ENCODE measurements around the gene RNF167. TPM values are rescaled to one million over a fixed set of nuclear protein-coding genes. Genes with fewer than 3 reads are reported as not detected.
"Not testable (repeated sequence)": the region's sequence is repeated elsewhere in the genome, so short reads cannot be mapped to it uniquely, and the experiment has no call there.

Gene RNF167
- total and polyA plus RNA-seq, 2 experiments from 2014 or later, result 19.8 to 36.6 TPM

DNA sequence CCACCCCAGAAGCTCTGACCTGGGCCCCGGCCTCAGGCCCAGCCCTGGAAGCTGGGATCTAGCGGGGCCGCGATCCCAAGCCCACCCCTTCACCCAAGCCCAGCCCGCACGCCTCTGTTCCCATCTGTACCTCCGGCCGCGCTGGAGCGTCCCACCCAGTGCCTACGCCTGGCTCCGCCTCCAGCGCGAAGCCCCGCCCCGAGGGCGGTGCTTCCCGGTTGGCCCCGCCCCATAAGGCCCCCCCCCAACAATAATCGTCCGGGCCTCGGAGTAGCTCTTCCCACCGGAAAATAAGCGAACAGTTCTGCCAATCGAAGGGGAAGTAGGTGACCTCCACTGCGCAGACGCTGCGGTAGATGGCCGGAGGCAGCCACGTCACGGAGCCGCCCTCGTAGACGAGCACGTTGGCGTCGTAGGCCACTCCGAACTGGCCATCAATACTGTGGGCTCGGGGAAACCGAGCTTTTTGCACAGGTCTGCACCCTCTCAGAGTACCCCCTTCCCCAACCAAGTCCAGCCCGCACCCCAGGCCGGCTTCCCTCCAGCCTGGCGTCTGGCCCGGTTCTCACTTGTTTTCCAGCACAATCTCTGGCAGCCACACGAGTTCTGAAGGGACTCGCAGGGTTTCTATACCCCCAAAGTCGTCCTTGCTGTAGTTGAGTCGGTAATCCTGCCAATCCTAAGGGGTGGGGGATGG lies 38.3 kb upstream of the RNF167 start:
- no peaks in the 10 kb centered on the region for H3K9me3 ChIP-seq (ENCODE audit: low read depth)
- H3F3A ChIP-seq (ENCODE audit: insufficient read depth), result peaks cover 20% of the 10 kb centered on the region; the same call in 1 of the 2 replicates
- no peak overlapping the region for H3K27ac ChIP-seq
- WGBS, 2 experiments (ENCODE audit: low coverage in 1 of 2, low lambda C conversion rate in 2 of 2, missing lambda C conversion rate in 2 of 2), result 49 to 52% methylated on average over 42 to 48 of the region's 48 CpGs
- no peak overlapping the region for H3K9ac ChIP-seq
- no peak overlapping the region for H2AFZ ChIP-seq
- H3K4me1 ChIP-seq (ENCODE audit: insufficient read depth), result 0 out of 2 replicates have a peak, but pooled peaks cover 5% of the 10 kb centered on the region
- in situ Hi-C loops (cut with MboI), result no loop called here
- no peaks in the 10 kb centered on the region for H3K79me2 ChIP-seq (ENCODE audit: insufficient read depth)
- H3K27me3 ChIP-seq (replicated peaks; ENCODE audit: insufficient read depth), result no peaks in the 10 kb centered on the region
- no peak for TF ChIP-seq EZH2 (IDR thresholded peaks at IDR 0.05; ENCODE audit: insufficient read depth, poor library complexity, severe bottlenecking)
- no peak for TF ChIP-seq EZH2phosphoT487 (IDR thresholded peaks at IDR 0.05; ENCODE audit: insufficient read depth, low read depth)
- no peak for DNase-seq
- H3K36me3 ChIP-seq (ENCODE audit: low read depth), result no peaks in the 10 kb centered on the region
- no peaks in the 10 kb centered on the region for H3K9me2 ChIP-seq (ENCODE audit: insufficient read depth)
- H3K4me2 ChIP-seq (ENCODE audit: unreplicated experiment), result no peak overlapping the region
- no peaks in the 10 kb centered on the region for H4K20me1 ChIP-seq (ENCODE audit: insufficient read depth)
- no peak overlapping the region for H3K4me3 ChIP-seq

DNA sequence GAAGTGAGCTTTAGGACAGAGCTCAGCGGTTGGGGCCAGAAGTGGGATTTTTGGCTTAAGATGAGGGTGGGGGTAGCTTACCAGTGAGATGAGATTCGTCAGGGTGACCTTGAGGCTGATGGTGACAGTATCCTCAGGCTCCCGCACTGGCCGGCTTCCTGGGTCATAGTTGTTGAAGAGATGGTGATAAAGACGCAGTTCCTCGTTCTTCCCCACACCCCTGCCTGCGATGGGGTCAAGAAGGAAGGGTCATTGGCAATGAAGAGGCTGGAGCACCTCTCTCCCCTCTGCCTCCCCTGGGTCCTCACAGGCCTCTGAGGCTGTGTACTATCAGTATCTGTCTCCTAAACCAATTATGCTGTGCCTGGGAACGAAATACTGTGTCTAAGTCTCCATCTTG lies 37.5 kb upstream of the RNF167 start:
- in situ Hi-C loops (cut with MboI), result no loop called here
- no peak overlapping the region for H3K4me2 ChIP-seq (ENCODE audit: unreplicated experiment)
- 67 to 69% methylated on average over 8 of the region's 8 CpGs for WGBS, 2 experiments (ENCODE audit: low coverage in 1 of 2, low lambda C conversion rate in 2 of 2, missing lambda C conversion rate in 2 of 2)

DNA sequence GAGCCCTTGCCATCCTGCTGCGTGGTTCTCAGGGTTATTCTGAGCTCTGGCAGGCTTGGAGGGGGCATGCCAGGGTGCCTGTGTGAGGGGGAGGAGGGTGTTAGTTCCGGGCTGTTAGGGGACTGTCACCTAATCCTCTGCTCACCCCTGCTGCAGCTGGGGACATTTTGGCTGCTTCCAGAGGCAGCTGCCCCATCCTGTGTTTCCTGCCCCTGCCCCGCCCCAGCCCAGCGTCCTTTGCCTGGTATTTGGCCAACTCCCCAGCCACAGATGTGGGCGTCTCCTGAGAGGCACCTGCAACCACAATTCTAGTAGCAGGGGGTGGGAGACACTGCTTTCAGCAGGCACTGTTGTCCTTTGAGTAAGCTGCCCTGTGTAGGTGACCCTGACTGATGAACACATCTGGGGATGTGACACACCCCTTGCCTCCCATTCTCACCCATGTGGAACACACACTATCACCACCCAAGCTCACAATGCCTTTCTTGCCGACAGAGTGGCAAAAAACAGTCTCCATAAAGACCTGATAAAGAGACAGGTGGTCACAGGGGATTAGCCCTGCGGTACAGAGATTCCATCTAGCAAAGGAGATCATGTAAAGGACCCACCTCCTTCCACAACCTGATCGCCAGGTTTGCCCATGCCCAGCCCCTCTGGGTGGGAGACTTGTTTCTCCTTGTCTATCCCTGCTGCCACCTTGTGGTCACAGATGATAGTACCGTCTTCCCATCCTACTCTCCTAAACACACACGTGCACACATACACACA lies 36.8 kb upstream of the RNF167 start, which contains the start of gene CHRNE:
TSS of gene CHRNE (minus strand) at position 48 of the 768 bp plus-strand sequence. CDS start at position 13, 35 bp downstream.
- Histone ChIP-seq H3K4me1 (ENCODE audit: insufficient read depth) (0 out of 2 replicates have a peak, but pooled peaks cover 5% of the 10 kb centered on the region), H3K4me3 (no peak within 1 kb of the TSS), H3K4me2 (ENCODE audit: unreplicated experiment) (no peak within 1 kb of the TSS), H3K36me3 (ENCODE audit: low read depth) (no peaks in the 10 kb centered on the region), H3F3A (ENCODE audit: insufficient read depth) (peaks cover 20% of the 10 kb centered on the region; the same call in 1 of the 2 replicates), H3K79me2 (ENCODE audit: insufficient read depth) (no peaks in the 10 kb centered on the region), H3K27me3 (replicated peaks; ENCODE audit: insufficient read depth) (no peaks in the 10 kb centered on the region), H2AFZ (no peak within 1 kb of the TSS), H3K27ac (no peak within 1 kb of the TSS), H3K9ac (no peak within 1 kb of the TSS), H3K9me3 (ENCODE audit: low read depth) (no peaks in the 10 kb centered on the region), H3K9me2 (ENCODE audit: insufficient read depth) (no peaks in the 10 kb centered on the region), H4K20me1 (ENCODE audit: insufficient read depth) (no peaks in the 10 kb centered on the region)
- DNase-seq, result peak; percentile 71
- in situ Hi-C loops (cut with MboI), result no loop called here
- WGBS, 2 experiments (ENCODE audit: low coverage in 1 of 2, low lambda C conversion rate in 2 of 2, missing lambda C conversion rate in 2 of 2), result 6 to 12% methylated on average over 10 of the region's 10 CpGs
- TF ChIP-seq EZH2phosphoT487 (IDR thresholded peaks at IDR 0.05; ENCODE audit: insufficient read depth, low read depth), result no peak
- no peak for TF ChIP-seq EZH2 (IDR thresholded peaks at IDR 0.05; ENCODE audit: insufficient read depth, poor library complexity, severe bottlenecking)

More for the DNA sequence above, 37.5 kb upstream of the RNF167 start:
- no peaks in the 10 kb centered on the region for H3K79me2 ChIP-seq (ENCODE audit: insufficient read depth)
- no peaks in the 10 kb centered on the region for H3K9me2 ChIP-seq (ENCODE audit: insufficient read depth)
- no peak for DNase-seq
- H4K20me1 ChIP-seq (ENCODE audit: insufficient read depth), result no peaks in the 10 kb centered on the region
- no peaks in the 10 kb centered on the region for H3K27me3 ChIP-seq (replicated peaks; ENCODE audit: insufficient read depth)
- H3K27ac ChIP-seq, result no peak overlapping the region
- no peak overlapping the region for H2AFZ ChIP-seq
- no peak overlapping the region for H3K9ac ChIP-seq
- H3K36me3 ChIP-seq (ENCODE audit: low read depth), result no peaks in the 10 kb centered on the region
- H3F3A ChIP-seq (ENCODE audit: insufficient read depth), result peaks cover 20% of the 10 kb centered on the region; the same call in 1 of the 2 replicates
- TF ChIP-seq EZH2phosphoT487 (IDR thresholded peaks at IDR 0.05; ENCODE audit: insufficient read depth, low read depth) (no peak), EZH2 (IDR thresholded peaks at IDR 0.05; ENCODE audit: insufficient read depth, poor library complexity, severe bottlenecking) (no peak)
- H3K9me3 ChIP-seq (ENCODE audit: low read depth), result no peaks in the 10 kb centered on the region
- 0 out of 2 replicates have a peak, but pooled peaks cover 5% of the 10 kb centered on the region for H3K4me1 ChIP-seq (ENCODE audit: insufficient read depth)
- no peak overlapping the region for H3K4me3 ChIP-seq

DNA sequence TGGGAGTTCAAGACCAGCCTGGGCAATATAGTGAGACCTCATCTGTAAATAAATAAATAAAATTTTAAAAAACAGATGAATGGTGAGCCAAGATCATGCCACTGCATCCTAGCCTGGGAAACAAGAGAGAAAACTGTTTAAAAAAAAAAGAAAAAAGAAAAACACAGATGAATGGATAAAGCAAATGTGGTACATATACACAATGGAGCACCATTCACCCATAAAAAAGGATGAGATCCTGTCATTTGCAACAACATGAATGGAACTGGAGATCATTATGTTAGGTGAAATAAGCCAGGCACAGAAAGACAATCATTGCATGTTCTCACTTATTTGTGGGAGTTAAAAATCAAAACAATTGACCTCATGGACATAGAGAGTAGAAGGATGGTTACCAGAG lies 33.4 kb upstream of the RNF167 start:
- H2AFZ ChIP-seq; H3K9me2 ChIP-seq (ENCODE audit: insufficient read depth); H3K4me1 ChIP-seq (ENCODE audit: insufficient read depth); H3K4me2 ChIP-seq (ENCODE audit: unreplicated experiment); H3K36me3 ChIP-seq (ENCODE audit: low read depth); H3K4me3 ChIP-seq; DNase-seq; H4K20me1 ChIP-seq (ENCODE audit: insufficient read depth); H3K9ac ChIP-seq; H3K27ac ChIP-seq; H3K27me3 ChIP-seq (replicated peaks; ENCODE audit: insufficient read depth); in situ Hi-C loops (cut with MboI); H3K9me3 ChIP-seq (ENCODE audit: low read depth); H3K79me2 ChIP-seq (ENCODE audit: insufficient read depth): not testable (repeated sequence)
- peaks cover 14% of the 10 kb centered on the region; the same call in 1 of the 2 replicates for H3F3A ChIP-seq (ENCODE audit: insufficient read depth)
